ENCODE results near the gene MAN1C1.

Gene MAN1C1

GRCh38 chr1:25705699-25706098 is 89.1 kb downstream of the MAN1C1 start:
- Histone ChIP-seq H2AFZ (ENCODE audit: low read depth) (no peak overlapping the region), H3K4me3 (IDR thresholded peaks at IDR 0.05; ENCODE audit: insufficient read depth, low read depth, low read length) (no peak overlapping the region), H3K36me3 (ENCODE audit: insufficient read depth) (no peaks in the 10 kb centered on the region), H3K9ac (no peak overlapping the region), H3K79me2 (ENCODE audit: insufficient read depth, low read depth) (no peaks in the 10 kb centered on the region), H4K20me1 (ENCODE audit: insufficient read depth) (no peaks in the 10 kb centered on the region), H3K4me1 (ENCODE audit: low read depth, poor library complexity, severe bottlenecking) (peaks cover 36% of the 10 kb centered on the region), H3K27ac (no peak overlapping the region), H3K27me3 (ENCODE audit: insufficient read depth, low read depth) (no peaks in the 10 kb centered on the region), H3K4me2 (no peak overlapping the region)
- no peak for TF ChIP-seq CTCF (conservative IDR thresholded peaks at IDR 0.05; ENCODE audit: low read depth, low read length)

GRCh38 chr1:25706146-25707089 is 89.8 kb downstream of the MAN1C1 start:
- TF ChIP-seq CTCF (conservative IDR thresholded peaks at IDR 0.05; ENCODE audit: low read depth, low read length), result no peak
- no peak overlapping the region for H3K9ac ChIP-seq
- H3K27me3 ChIP-seq (ENCODE audit: insufficient read depth, low read depth), result no peaks in the 10 kb centered on the region
- H3K79me2 ChIP-seq (ENCODE audit: insufficient read depth, low read depth), result no peaks in the 10 kb centered on the region
- no peaks in the 10 kb centered on the region for H3K36me3 ChIP-seq (ENCODE audit: insufficient read depth)
- peaks cover 36% of the 10 kb centered on the region for H3K4me1 ChIP-seq (ENCODE audit: low read depth, poor library complexity, severe bottlenecking)
- no peak overlapping the region for H3K4me3 ChIP-seq (IDR thresholded peaks at IDR 0.05; ENCODE audit: insufficient read depth, low read depth, low read length)
- H4K20me1 ChIP-seq (ENCODE audit: insufficient read depth), result no peaks in the 10 kb centered on the region
- no peak overlapping the region for H3K4me2 ChIP-seq
- H3K27ac ChIP-seq, result no peak overlapping the region
- H2AFZ ChIP-seq (ENCODE audit: low read depth), result no peak overlapping the region

- Histone ChIP-seq H3K36me3 (ENCODE audit: insufficient read depth) (no peaks in the 10 kb centered on the region), H3K4me3 (IDR thresholded peaks at IDR 0.05; ENCODE audit: insufficient read depth, low read depth, low read length) (no peak overlapping the region)
- no peak for TF ChIP-seq CTCF (conservative IDR thresholded peaks at IDR 0.05; ENCODE audit: low read depth, low read length)
These were observed 90.9 kb downstream of the MAN1C1 start for GRCh38 chr1:25707280-25708016.

GRCh38 chr1:25710583-25711347 is 94.2 kb downstream of the MAN1C1 start:
- no peaks in the 10 kb centered on the region for H3K27me3 ChIP-seq (ENCODE audit: insufficient read depth, low read depth)
- peaks cover 7% of the 10 kb centered on the region for H3K4me1 ChIP-seq (ENCODE audit: low read depth, poor library complexity, severe bottlenecking)
- H4K20me1 ChIP-seq (ENCODE audit: insufficient read depth), result no peaks in the 10 kb centered on the region
- no peak overlapping the region for H3K9ac ChIP-seq
- H3K79me2 ChIP-seq (ENCODE audit: insufficient read depth, low read depth), result no peaks in the 10 kb centered on the region
- H3K36me3 ChIP-seq (ENCODE audit: insufficient read depth), result no peaks in the 10 kb centered on the region
- H3K4me3 ChIP-seq (IDR thresholded peaks at IDR 0.05; ENCODE audit: insufficient read depth, low read depth, low read length), result no peak overlapping the region
- H3K4me2 ChIP-seq, result no peak overlapping the region
- H3K27ac ChIP-seq, result no peak overlapping the region
- TF ChIP-seq CTCF (conservative IDR thresholded peaks at IDR 0.05; ENCODE audit: low read depth, low read length), result no peak
- H2AFZ ChIP-seq (ENCODE audit: low read depth), result no peak overlapping the region

More at GRCh38 chr1:25707280-25708016, 90.9 kb downstream of the MAN1C1 start:
- Histone ChIP-seq H2AFZ (ENCODE audit: low read depth) (no peak overlapping the region), H3K79me2 (ENCODE audit: insufficient read depth, low read depth) (no peaks in the 10 kb centered on the region), H3K9ac (no peak overlapping the region), H3K27ac (no peak overlapping the region), H3K4me2 (no peak overlapping the region), H3K4me1 (ENCODE audit: low read depth, poor library complexity, severe bottlenecking) (peaks cover 34% of the 10 kb centered on the region), H3K27me3 (ENCODE audit: insufficient read depth, low read depth) (no peaks in the 10 kb centered on the region), H4K20me1 (ENCODE audit: insufficient read depth) (no peaks in the 10 kb centered on the region)
